HFFc6 (cell line): ENCODE results near the gene TACC2. TPM values are rescaled to one million over a fixed set of nuclear protein-coding genes. Genes with fewer than 3 reads are reported as not detected.

Source experiments
- DNase-seq: peaks from one replicate; pipeline ENCODE4 v3.0.0-alpha.2; 2018
- H3K27ac Mint-ChIP-seq: 2 replicates; pipeline ENCODE4 v1.8.0; 2020; ENCODE audit warnings: mild to moderate bottlenecking, mixed read lengths
- H3K27me3 Mint-ChIP-seq: 2 replicates; pipeline ENCODE4 v1.8.0; 2021; ENCODE audit warnings: mild to moderate bottlenecking, moderate library complexity, mixed read lengths; ENCODE audit not compliant: insufficient read depth
- H3K36me3 Mint-ChIP-seq: 2 replicates; pipeline ENCODE4 v1.8.0; 2021; ENCODE audit warnings: low read depth, mixed read lengths
- H3K4me1 Mint-ChIP-seq: 2 replicates; pipeline ENCODE4 v1.8.0; 2020; ENCODE audit warnings: low read depth, mixed read lengths
- H3K4me3 Mint-ChIP-seq: 2 replicates; pipeline ENCODE4 v1.8.0; 2020; ENCODE audit warnings: mild to moderate bottlenecking, moderate library complexity, mixed read lengths
- H3K9me3 Mint-ChIP-seq: 2 replicates; pipeline ENCODE4 v1.8.0; 2020; ENCODE audit warnings: mild to moderate bottlenecking, mixed read lengths
- total RNA-seq, 6 experiments: library from RNA; stranded (reverse); fragmentation: NEBNext Ultra II Directional; extraction: Animal tissue kit (Norgen Biotek cat#: 25700); gene quantifications; 2 replicates in 1 of 6; 3 replicates in 5 of 6; pipeline ENCODE4 v1.2.3, GENCODE V29; 2021
- TF ChIP-seq, protein P1 (sequence below): fragments of 200-600 bp; sonication (generic); IDR thresholded peaks from 2 replicates; pipeline ENCODE4 v1.5.0; 2021; ENCODE audit warnings: antibody characterized with exemption, mild to moderate bottlenecking

Gene TACC2
- total RNA-seq, 6 experiments from 2014 or later: 15.9 to 19.5 (median 17.5) TPM

DNA sequence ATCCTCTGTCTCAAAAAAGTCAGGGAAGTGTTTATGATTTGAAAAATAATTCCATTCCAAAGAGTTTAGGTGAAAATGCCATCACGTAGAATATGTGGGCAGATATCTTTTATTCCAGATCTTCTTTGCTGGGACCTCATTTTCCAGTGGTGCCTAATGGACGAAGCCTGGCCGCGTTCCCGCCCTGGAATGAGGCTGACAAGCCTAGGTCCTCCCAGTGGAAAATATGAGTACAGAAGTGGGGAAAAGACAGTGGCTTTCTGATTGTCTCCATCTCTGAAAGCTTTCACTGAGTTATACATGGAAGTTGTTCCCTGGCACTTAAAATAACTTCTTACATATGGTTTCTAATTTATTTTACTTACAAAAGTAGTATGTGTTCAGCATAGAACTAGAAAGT is 139.4 kb downstream of the TACC2 start:
- Mint-ChIP-seq H3K4me3 (peak overlapping the region; percentile 31; the same call in 1 of the 2 replicates), H3K27me3 (peaks cover 2% of the 10 kb centered on the region), H3K4me1 (peaks cover 36% of the 10 kb centered on the region), H3K36me3 (peaks cover 10% of the 10 kb centered on the region; the same call in 1 of the 2 replicates), H3K9me3 (no peaks in the 10 kb centered on the region), H3K27ac (no peak overlapping the region)
- DNase-seq: no peak
- TF ChIP-seq, protein P1, sequence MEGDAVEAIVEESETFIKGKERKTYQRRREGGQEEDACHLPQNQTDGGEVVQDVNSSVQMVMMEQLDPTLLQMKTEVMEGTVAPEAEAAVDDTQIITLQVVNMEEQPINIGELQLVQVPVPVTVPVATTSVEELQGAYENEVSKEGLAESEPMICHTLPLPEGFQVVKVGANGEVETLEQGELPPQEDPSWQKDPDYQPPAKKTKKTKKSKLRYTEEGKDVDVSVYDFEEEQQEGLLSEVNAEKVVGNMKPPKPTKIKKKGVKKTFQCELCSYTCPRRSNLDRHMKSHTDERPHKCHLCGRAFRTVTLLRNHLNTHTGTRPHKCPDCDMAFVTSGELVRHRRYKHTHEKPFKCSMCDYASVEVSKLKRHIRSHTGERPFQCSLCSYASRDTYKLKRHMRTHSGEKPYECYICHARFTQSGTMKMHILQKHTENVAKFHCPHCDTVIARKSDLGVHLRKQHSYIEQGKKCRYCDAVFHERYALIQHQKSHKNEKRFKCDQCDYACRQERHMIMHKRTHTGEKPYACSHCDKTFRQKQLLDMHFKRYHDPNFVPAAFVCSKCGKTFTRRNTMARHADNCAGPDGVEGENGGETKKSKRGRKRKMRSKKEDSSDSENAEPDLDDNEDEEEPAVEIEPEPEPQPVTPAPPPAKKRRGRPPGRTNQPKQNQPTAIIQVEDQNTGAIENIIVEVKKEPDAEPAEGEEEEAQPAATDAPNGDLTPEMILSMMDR: no peak

DNA sequence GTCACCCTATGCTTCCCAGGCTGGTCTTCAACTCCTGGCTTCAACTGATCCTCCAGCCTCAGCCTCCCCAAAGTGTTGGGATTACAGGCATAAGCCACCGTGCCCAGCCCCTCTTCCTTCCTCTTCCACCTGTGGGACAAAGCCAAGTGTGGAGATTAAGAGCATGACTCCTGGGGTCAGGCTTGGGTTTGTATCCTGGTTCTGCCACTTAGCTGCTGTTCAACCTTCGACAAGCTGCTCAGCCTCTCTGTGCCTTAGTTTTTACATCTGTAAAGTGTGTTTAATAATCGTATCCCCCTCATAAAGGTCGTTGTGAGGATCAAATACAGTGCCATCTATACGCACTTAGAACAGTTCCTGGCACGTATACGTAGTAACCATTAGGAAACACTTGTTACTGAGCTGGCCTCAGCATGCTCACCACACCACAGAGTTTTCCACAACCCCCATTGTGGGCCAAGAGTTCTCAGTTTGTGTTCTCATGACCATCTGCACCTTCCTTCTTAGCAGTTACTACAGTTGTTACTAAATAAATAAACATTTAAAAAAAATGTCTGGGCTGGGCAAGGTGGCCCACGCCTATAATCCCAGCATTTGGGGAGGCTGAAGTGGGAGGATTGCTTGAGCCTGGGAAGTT is 141.6 kb downstream of the TACC2 start:
- Mint-ChIP-seq H3K27ac (no peak overlapping the region), H3K36me3 (peaks cover 12% of the 10 kb centered on the region; the same call in 1 of the 2 replicates), H3K27me3 (no peaks in the 10 kb centered on the region), H3K9me3 (no peaks in the 10 kb centered on the region), H3K4me1 (peaks cover 36% of the 10 kb centered on the region), H3K4me3 (no peak overlapping the region)
- TF ChIP-seq, protein P1: no peak
- no peak for DNase-seq

DNA sequence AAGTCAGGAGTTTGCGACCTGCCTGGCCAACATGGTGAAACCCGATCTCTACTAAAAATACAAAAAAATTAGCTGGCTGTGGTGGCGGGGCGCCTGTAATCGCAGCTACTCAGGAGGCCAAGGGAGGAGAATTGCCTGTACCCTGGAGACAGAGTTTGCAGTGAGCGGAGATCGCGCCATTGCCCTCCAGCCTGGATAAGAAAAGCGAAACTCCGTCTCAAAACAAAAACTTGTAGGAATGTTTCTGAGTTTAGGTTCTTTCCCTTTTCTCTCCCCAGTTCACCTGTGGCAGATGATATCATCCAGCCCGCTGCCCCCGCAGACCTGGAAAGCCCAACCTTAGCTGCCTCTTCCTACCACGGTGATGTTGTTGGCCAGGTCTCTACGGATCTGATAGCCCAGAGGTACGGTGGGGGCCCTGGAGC is 143.4 kb downstream of the TACC2 start:
- no peak for DNase-seq
- Mint-ChIP-seq H3K27ac (no peak overlapping the region), H3K9me3 (no peaks in the 10 kb centered on the region), H3K4me3 (no peak overlapping the region), H3K27me3 (no peaks in the 10 kb centered on the region), H3K36me3 (peaks cover 17% of the 10 kb centered on the region; the same call in 1 of the 2 replicates), H3K4me1 (peaks cover 23% of the 10 kb centered on the region)
- TF ChIP-seq, protein P1: no peak

DNA sequence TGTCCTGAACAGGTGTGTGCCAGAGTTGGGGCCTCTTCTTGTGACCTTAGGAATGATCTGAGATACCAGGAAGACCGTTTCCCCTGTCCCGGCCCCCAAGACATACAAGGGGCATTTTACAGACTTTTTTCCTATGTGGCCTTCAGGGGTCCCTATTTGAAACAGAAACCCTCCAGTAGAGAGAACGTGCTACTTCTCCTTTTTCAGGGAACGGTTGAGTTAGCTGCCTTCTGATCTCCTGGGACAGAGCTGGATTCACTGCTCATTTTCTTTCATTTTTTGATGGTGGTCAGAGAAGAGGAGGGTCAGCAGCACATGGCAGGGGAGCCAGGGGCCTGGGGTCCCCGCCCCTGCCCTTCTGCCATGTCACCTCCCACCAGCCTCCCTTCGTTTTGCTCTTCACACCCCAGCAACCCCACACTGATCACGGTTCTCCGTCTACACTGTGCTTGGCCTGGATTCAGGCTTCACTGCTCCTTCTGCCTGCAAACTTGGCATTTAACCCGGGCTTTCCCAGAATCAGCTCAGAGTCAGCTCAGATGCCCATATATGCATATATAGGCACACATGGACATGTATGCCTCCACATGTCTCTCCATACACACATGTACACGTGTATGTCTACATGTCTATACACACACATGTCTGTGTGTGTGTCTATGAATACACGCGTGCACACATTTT is 144.1 kb downstream of the TACC2 start:
- TF ChIP-seq, protein P1: no peak
- H3K4me3 Mint-ChIP-seq: no peak overlapping the region
- H3K27me3 Mint-ChIP-seq: no peaks in the 10 kb centered on the region
- peaks cover 21% of the 10 kb centered on the region for H3K36me3 Mint-ChIP-seq
- H3K4me1 Mint-ChIP-seq: peaks cover 16% of the 10 kb centered on the region
- DNase-seq: no peak
- no peak overlapping the region for H3K27ac Mint-ChIP-seq
- H3K9me3 Mint-ChIP-seq: no peaks in the 10 kb centered on the region

DNA sequence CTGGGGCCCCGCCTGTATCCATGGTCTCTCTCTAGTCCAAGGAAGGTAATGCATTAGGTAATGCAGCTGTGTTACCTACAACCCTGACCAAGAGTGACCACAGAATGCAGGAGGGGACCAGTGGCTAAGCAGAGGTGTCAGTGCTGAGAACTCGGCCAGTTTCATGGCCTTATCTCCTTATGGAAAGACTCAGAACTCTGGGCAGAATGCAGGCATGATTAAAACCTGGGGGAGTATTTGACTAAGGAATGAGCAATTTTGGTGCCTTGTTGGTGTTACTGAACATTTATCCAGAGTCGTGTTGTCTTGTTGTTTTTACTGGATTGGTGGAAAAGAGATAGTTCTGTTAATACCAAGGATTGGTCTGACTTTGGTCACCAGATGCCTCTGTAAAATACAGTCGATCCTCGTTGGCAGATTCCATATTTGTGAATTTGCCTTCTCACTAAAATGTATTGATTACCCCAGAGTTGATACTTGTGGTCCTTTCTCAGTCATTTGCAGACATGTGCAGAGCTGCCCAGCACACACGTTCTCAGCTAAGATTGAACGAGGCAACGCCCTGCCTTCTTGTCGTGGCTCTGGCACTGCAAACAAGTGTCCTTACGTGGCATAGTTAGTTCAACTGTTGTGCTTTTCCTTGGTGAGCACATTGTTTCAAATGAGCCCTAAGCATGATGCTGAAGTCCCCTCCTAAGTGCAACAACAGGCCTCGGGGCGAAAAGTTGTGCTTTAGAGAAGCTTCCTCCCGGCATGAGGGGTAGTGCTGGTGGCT is 146.5 kb downstream of the TACC2 start:
- TF ChIP-seq, protein P1: no peak
- no peak overlapping the region for H3K27ac Mint-ChIP-seq
- no peaks in the 10 kb centered on the region for H3K27me3 Mint-ChIP-seq
- H3K4me1 Mint-ChIP-seq: peaks cover 28% of the 10 kb centered on the region
- DNase-seq: no peak
- H3K4me3 Mint-ChIP-seq: no peak overlapping the region
- no peaks in the 10 kb centered on the region for H3K9me3 Mint-ChIP-seq
- H3K36me3 Mint-ChIP-seq: peaks cover 23% of the 10 kb centered on the region
